Stimulated activated CD4-positive, alpha-beta T cell treated with anti-CD3 and anti-CD28 coated beads, Interleukin-12 subunit alpha, Interleukin-12 subunit beta, amount 100 ng/mL, for 48 hours (primary cell): ENCODE measurements around the gene GTF2H2.
"Not testable (repeated sequence)": the region's sequence is repeated elsewhere in the genome, so short reads cannot be mapped to it uniquely, and the experiment has no call there.

Source experiments
- DNase-seq, 3 donors: peaks; one replicate each; pipeline ENCODE4 v3.0.0-alpha.2; 2020; ENCODE audit warnings: low read depth in 2 of 3, low spot score in 1 of 3

Gene GTF2H2

DNA sequence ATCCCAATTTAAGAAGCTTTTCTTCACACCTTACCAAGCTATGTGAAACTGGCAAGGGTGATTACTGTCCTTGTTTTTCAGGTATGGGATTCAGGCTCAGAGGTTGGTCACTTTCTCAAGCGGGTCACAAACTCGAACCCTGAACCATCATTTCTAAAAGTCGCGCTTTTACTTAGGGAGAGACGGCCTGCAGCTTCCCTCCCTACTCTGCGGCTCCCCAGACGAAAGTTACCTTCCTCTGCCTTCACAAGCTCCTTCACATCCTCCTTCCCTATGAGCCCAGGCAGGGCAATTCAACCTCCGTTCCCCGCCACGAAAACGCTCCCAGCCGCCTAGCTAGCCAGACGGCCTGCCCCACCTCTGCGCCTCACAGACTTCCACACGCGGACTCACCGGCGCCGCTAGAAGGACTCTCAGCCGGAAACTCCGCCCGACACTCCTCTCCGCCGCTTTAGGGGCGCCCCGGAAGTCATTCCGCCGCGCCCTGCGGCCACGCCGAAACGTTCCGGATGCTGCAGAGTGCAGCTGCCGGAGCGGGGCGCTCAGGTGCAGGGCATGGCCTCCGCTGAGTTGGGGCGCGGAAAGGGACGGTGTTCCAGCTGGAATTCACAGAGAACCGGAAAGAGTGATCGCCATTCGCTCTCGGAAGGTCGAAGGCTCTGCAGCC lies at the start of gene GTF2H2:
Gene GTF2H2 (minus strand): TSS at position 415 of the 667 bp plus-strand sequence. CDS start 4,913 bp downstream, outside the sequence.
- DNase-seq = not testable (repeated sequence)

- DNase-seq = not testable (repeated sequence)
Measured at GRCh38 chr5:71109730-71110275, 42.3 kb upstream of the GTF2H2 start.

GRCh38 chr5:71099996-71100395 lies 32.5 kb upstream of the GTF2H2 start:
- not testable (repeated sequence) for DNase-seq

GRCh38 chr5:71097930-71098203 lies 30.4 kb upstream of the GTF2H2 start:
- DNase-seq = not testable (repeated sequence)

DNA sequence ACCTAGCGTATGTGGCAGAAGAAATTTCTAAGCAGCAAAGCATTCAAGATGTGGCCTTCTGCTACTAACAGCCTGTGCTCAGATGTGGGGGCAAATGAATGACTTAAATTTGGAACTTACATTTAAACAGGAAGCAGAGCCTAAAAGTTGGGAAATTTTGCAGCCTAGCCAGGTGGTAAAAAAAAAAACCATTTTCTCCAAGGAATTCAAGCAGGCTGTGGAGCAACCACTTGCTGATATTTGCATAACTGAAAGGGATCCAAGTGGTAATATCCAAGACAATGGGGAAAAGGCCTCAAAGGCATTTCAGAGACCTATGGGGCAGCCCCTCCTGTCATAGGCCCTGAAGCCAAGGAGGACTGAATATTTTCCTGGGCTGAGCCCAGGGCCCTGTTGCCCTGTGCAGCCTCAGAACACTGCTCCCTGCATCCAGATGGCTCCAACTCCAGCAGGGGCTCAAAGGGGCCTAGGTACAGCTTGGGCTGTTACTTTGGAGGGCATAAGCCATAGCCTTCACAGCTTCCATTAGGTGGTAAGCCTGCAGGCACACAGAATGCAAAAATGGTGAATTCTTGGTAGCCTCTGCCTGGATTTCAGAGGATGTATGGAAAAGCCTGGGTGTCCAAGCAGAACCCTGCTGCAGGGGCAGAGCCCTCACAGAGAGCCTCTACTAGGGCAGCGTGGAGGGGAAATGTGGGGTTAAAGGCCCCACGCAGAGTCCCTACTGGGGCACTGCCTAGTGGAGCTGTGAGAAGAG lies 29.9 kb upstream of the GTF2H2 start:
- DNase-seq = not testable (repeated sequence)

- not testable (repeated sequence) for DNase-seq
Measured at GRCh38 chr5:71089773-71090172, 22.3 kb upstream of the GTF2H2 start.

- DNase-seq = not testable (repeated sequence)
Measured at GRCh38 chr5:71088754-71089153, 21.3 kb upstream of the GTF2H2 start.

- not testable (repeated sequence) for DNase-seq
Measured at GRCh38 chr5:71086145-71086544, 18.7 kb upstream of the GTF2H2 start.

- not testable (repeated sequence) for DNase-seq
Measured at GRCh38 chr5:71084280-71085063, 17.0 kb upstream of the GTF2H2 start.

GRCh38 chr5:71082898-71083297 lies 15.4 kb upstream of the GTF2H2 start:
- DNase-seq = not testable (repeated sequence)

- DNase-seq = not testable (repeated sequence)
Measured at GRCh38 chr5:71082340-71082739, 14.9 kb upstream of the GTF2H2 start.

- DNase-seq = not testable (repeated sequence)
Measured at GRCh38 chr5:71061322-71061721, 6.2 kb downstream of the GTF2H2 start.

GRCh38 chr5:71059426-71059825 lies 8.1 kb downstream of the GTF2H2 start:
- DNase-seq = not testable (repeated sequence)

DNA sequence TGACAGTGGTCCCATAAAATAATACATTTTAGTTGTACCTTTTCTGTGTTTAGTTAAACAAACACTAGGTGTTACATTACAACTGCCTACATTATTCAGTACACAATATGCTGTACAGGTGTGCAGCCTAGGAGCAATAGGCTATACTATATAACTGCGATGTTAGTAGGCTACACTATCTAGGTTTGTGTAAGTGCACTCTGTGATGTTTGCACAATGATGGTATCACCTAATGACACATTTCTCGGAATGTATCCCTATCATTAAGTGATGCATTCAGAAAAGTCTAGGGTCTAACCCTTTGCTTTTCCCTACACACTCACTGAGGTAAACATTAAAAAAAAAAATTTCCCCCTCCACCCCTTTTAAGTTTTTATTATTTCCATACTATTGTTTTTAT lies 22.7 kb downstream of the GTF2H2 start:
- not testable (repeated sequence) for DNase-seq

- DNase-seq = not testable (repeated sequence)
Measured at GRCh38 chr5:71044128-71044527, 23.3 kb downstream of the GTF2H2 start.

DNA sequence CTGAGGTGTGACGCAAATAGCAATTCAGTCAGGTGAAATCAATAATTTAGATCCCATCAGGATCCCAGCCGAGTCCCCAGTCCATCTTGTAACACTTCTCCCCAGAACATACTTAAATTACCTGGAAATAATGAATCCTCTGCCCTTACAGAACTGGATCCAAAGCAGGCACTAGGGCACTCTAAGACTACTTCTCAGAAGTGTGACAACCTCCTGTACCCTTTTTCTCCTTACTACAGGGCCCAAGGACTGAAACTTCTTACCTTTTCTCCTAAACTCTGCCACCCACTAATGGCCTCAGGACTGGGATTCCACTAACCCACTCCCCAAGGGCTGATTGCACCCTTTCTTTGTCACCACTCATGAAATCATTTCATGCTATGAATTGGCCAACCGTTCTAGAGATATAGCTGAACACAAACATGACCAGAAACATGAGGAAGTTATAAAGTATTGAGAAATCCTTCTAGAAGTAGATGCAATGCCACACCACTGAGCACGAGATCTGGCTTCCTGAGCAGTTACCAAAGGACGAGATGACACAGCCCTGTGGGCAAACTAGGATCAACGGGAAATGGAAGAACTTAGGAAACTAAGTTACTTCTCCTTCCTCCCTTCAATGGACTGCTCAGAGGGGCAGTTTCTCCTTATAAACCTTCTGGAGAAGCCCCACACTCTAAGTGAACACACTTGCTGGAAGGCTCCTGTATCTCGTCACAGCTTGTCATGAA lies 36.3 kb downstream of the GTF2H2 start:
- DNase-seq = not testable (repeated sequence)

DNA sequence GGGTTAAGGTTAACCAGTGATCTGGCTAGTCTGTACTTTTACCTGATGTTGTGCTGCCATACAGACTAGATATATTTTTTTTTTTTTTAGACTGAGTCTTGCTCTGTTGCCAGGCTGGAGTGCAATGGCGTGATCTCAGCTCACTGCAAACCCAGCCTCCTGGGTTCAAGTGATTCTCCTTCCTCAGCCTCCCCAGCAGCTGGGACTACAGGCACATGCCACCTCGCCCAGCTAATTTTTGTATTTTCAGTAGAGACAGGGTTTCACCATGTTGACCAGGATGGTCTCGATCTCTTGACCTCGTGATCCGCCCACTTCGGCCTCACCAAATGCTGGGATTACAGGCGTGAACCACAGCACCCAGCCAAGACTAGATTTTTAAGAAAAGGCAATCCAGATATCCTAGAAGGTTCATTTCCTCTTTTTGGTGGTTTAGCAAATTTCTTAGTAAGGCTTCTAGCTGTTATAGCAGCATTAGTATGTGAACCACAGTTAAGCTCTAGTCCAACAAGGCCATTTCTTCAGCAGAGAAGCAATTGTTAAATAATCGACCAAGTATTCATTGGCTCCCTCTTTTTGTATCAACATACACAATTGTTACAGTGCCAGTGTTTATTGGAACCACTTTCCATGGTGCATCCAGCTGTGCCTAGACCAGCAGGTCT lies 42.1 kb downstream of the GTF2H2 start, which contains the start of gene NAIP:
Gene NAIP (minus strand): TSS at position 51 of the 665 bp plus-strand sequence. CDS start 12,424 bp downstream, outside the sequence.
- not testable (repeated sequence) for DNase-seq

GRCh38 chr5:71020643-71021042 lies 46.8 kb downstream of the GTF2H2 start:
- DNase-seq = not testable (repeated sequence)

DNA sequence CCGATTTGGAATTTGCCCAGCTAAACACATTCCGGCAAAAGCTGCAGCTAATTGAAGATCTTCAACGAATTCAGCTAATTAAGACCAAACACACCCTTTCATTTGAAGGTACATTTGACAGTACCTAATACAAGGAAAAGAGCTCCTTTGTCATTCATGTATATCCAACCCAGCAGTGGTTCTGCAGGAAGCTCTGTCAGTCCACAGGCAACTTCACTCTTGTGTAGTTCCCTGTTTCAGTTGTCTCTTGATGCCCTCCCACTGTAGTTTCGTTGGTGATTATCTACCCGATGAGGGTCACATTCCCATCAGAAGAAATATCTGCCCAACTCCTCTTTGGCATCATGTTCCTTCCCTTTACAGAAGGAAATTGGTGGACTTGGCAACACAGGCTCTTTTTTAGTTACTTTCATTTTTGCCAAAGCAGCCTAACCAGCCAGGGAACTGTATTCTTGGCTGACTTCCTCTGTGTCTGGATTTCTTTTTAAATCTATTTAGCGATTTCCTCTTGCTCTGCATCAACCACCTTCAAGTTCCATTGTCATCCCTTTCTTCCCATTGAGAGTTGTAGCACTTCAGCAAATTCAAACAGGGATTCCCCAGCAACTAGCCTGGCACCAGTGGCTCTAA lies 49.0 kb downstream of the GTF2H2 start:
- not testable (repeated sequence) for DNase-seq

DNA sequence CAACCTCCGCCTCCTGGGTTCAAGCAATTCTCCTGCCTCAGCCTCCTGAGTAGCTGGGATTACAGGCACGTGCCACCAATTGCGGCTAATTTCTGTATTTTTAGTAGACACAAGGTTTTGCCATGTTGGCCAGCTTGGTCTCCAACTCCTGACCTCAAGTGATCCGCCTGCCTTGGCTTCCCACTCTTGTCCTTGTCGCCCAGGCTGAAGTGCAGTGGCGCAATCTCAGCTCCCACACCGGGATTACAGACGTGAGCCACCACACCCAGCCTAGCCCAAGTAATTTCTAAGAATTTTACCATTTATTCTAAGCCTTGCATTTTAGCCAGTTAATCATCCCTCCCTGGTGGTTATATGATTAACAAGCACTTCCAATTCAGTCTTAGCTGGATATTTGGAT lies 53.3 kb downstream of the GTF2H2 start:
- DNase-seq = no peak
